Muscle of arm (tissue), 14 donors: ENCODE data around the gene SENP2. TPM values are rescaled to one million over a fixed set of nuclear protein-coding genes. Genes with fewer than 3 reads are reported as not detected.
A peak's percentile ranks its signal among the peaks of the same experiment; 100 is the strongest.
"Not testable (repeated sequence)": the region's sequence is repeated elsewhere in the genome, so short reads cannot be mapped to it uniquely, and the experiment has no call there.

Experiments used
- DNase-seq: peaks from one replicate; pipeline ENCODE4 v3.0.0-alpha.2; 2013
- long read RNA-seq, 11 donors: transcript quantifications; one replicate each; lab custom pipeline, GENCODE V29; 2026
- polyA plus RNA-seq, 12 donors: library from polyadenylated mRNA; unstranded; fragments of 120-200 nt; gene quantifications; one replicate each; pipeline ENCODE4 v1.2.1, GENCODE V29; 2013; ENCODE audit not compliant: insufficient read length in 12 of 12

SENP2 gene
- polyA plus RNA-seq = 10 to 100 TPM in 11 of 12 donors, not detected in 1; 23.7 to 56.5 (median 37.4) TPM
- long read RNA-seq, donor 1, partial matches to known transcripts = 5 of 5 reads
- long read RNA-seq, donor 1, other reads (novel, unspliced or antisense) = 0 of 5 reads
- long read RNA-seq, donor 2, full-length matches to known transcripts = 5 of 39 reads
- long read RNA-seq, donor 2, partial matches to known transcripts = 34 of 39 reads
- long read RNA-seq, donor 2, other reads (novel, unspliced or antisense) = 0 of 39 reads
- long read RNA-seq, donor 3 = 0 reads
- long read RNA-seq, donor 4 = 0 reads
- long read RNA-seq, donor 5, full-length matches to known transcripts = 1 of 1 reads
- long read RNA-seq, donor 5, partial matches to known transcripts = 0 of 1 reads
- long read RNA-seq, donor 5, other reads (novel, unspliced or antisense) = 0 of 1 reads
- long read RNA-seq, donor 6, full-length matches to known transcripts = 2 of 2 reads
- long read RNA-seq, donor 6, partial matches to known transcripts = 0 of 2 reads
- long read RNA-seq, donor 6, other reads (novel, unspliced or antisense) = 0 of 2 reads
- long read RNA-seq, donor 7, partial matches to known transcripts = 11 of 11 reads
- long read RNA-seq, donor 7, other reads (novel, unspliced or antisense) = 0 of 11 reads
- long read RNA-seq, donor 8, full-length matches to known transcripts = 3 of 3 reads
- long read RNA-seq, donor 8, partial matches to known transcripts = 0 of 3 reads
- long read RNA-seq, donor 8, other reads (novel, unspliced or antisense) = 0 of 3 reads
- long read RNA-seq, donor 9 = 0 reads
- long read RNA-seq, donor 10, full-length matches to known transcripts = 2 of 2 reads
- long read RNA-seq, donor 10, partial matches to known transcripts = 0 of 2 reads
- long read RNA-seq, donor 10, other reads (novel, unspliced or antisense) = 0 of 2 reads
- long read RNA-seq, donor 11, full-length matches to known transcripts = 2 of 2 reads
- long read RNA-seq, donor 11, partial matches to known transcripts = 0 of 2 reads
- long read RNA-seq, donor 11, other reads (novel, unspliced or antisense) = 0 of 2 reads

- peak; percentile 100 for DNase-seq
These were observed at the start of gene SENP2 for GRCh38 chr3:185585859-185586685. TSS of gene SENP2 (plus strand) at chr3:185586295. CDS start at chr3:185586414, 119 bp downstream.

GRCh38 chr3:185537369-185537970 lies 48.6 kb upstream of the SENP2 start:
- peak; percentile 16 for DNase-seq

GRCh38 chr3:185539934-185540333 lies 46.2 kb upstream of the SENP2 start:
- DNase-seq = no peak

- no peak for DNase-seq
These were observed 45.4 kb upstream of the SENP2 start for GRCh38 chr3:185540695-185541094.

GRCh38 chr3:185549122-185549521 lies 37.0 kb upstream of the SENP2 start:
- peak; percentile 81 for DNase-seq

- DNase-seq = no peak
These were observed 36.4 kb upstream of the SENP2 start for GRCh38 chr3:185549651-185550111.

GRCh38 chr3:185552358-185552877 lies 33.7 kb upstream of the SENP2 start, which contains the start of gene LIPH:
TSS of gene LIPH (minus strand) at chr3:185552588. CDS start at chr3:185552471, 117 bp downstream.
- DNase-seq = no peak

GRCh38 chr3:185555101-185555501 lies 31.0 kb upstream of the SENP2 start:
- no peak for DNase-seq

GRCh38 chr3:185555860-185556347 lies 30.2 kb upstream of the SENP2 start:
- DNase-seq = no peak

- DNase-seq = not testable (repeated sequence)
These were observed 29.5 kb upstream of the SENP2 start for GRCh38 chr3:185556640-185557039.

- no peak for DNase-seq
These were observed 27.7 kb upstream of the SENP2 start for GRCh38 chr3:185558395-185558794.

GRCh38 chr3:185559706-185560090 lies 26.4 kb upstream of the SENP2 start:
- no peak for DNase-seq

- no peak for DNase-seq
These were observed 25.4 kb upstream of the SENP2 start for GRCh38 chr3:185560676-185561075.

- no peak for DNase-seq
These were observed 24.6 kb upstream of the SENP2 start for GRCh38 chr3:185561374-185561943.

GRCh38 chr3:185561958-185562357 lies 24.1 kb upstream of the SENP2 start:
- no peak for DNase-seq

GRCh38 chr3:185572183-185572582 lies 13.9 kb upstream of the SENP2 start:
- DNase-seq = no peak

GRCh38 chr3:185575108-185575869 lies 10.8 kb upstream of the SENP2 start:
- peak; percentile 29 for DNase-seq

GRCh38 chr3:185582236-185582635 lies 3.9 kb upstream of the SENP2 start:
- DNase-seq = no peak

- no peak for DNase-seq
These were observed 3.2 kb upstream of the SENP2 start for GRCh38 chr3:185582871-185583270.
